Left lung (tissue), 10 donors: Measurements from ENCODE around the gene CCDC6. TPM values are rescaled to one million over a fixed set of nuclear protein-coding genes. Genes with fewer than 3 reads are reported as not detected.

Experiments
- ATAC-seq: fragments of 200-7000 bp; cut with Tn5 transposase; one replicate; pipeline ENCODE4 v1.9.1; 2020; ENCODE audit warnings: moderate library complexity
- DNase-seq, 4 donors: peaks; one replicate each; pipeline ENCODE4 v3.0.0-alpha.2; 2013 to 2020
- H3K27ac ChIP-seq, 2 donors: fragments of 200-600 bp; sonication (generic) in 1 of 2; one replicate each; pipeline versions ENCODE4 v1.5.0 to v1.8.0; 2020 to 2021
- H3K27me3 ChIP-seq, 2 donors: fragments of 200-600 bp; sonication (generic) in 1 of 2; one replicate each; pipeline versions ENCODE4 v1.5.0 to v1.8.0; 2020 to 2021
- H3K36me3 ChIP-seq, 2 donors: fragments of 200-600 bp; sonication (generic) in 1 of 2; one replicate each; pipeline versions ENCODE4 v1.5.0 to v1.8.0; 2020 to 2021
- H3K4me1 ChIP-seq, 2 donors: fragments of 200-600 bp; one replicate each; pipeline ENCODE4 v1.8.0; 2021
- H3K4me3 ChIP-seq, 2 donors: fragments of 200-600 bp; sonication (generic) in 1 of 2; one replicate each; pipeline versions ENCODE4 v1.5.0 to v1.8.0; 2020 to 2021; ENCODE audit warnings: mild to moderate bottlenecking in 1 of 2
- H3K9me3 ChIP-seq, 2 donors: fragments of 200-600 bp; sonication (generic) in 1 of 2; one replicate each; pipeline versions ENCODE4 v1.5.0 to v1.8.0; 2020 to 2021
- intact Hi-C, 2 donors: fragments of 100-400 bp; cut with DNase I; formaldehyde crosslinking; loops; one replicate each; pipeline versions ENCODE4 v1.11.2 to v1.14.2; 2022
- polyA plus RNA-seq, 6 donors: library from polyadenylated mRNA; unstranded; fragments of 120-200 nt; gene quantifications; one replicate each; pipeline ENCODE4 v1.2.1, GENCODE V29; 2013; ENCODE audit not compliant: insufficient read length in 6 of 6
- total RNA-seq, 2 donors: library from RNA; stranded (reverse); fragmentation: NEBNext Ultra II Directional; extraction: Animal tissue kit (Norgen Biotek cat#: 25700); gene quantifications; one replicate each; pipeline ENCODE4 v1.2.1, GENCODE V29; 2021
- TF ChIP-seq, protein P1 (sequence below), 2 donors: fragments of 200-600 bp; sonication (generic) in 1 of 2; IDR thresholded peaks; one replicate each; pipeline versions ENCODE4 v1.5.0 to v1.8.0; 2021; ENCODE audit warnings: antibody characterized with exemption in 2 of 2
- donor health status: DM: no; HTN: yes; CAD: no.
- donor health status: DM: no; HTN: no; CAD: no.

Gene CCDC6
- total and polyA plus RNA-seq, 8 donors = 32.1 to 76.6 (median 44.4) TPM

DNA sequence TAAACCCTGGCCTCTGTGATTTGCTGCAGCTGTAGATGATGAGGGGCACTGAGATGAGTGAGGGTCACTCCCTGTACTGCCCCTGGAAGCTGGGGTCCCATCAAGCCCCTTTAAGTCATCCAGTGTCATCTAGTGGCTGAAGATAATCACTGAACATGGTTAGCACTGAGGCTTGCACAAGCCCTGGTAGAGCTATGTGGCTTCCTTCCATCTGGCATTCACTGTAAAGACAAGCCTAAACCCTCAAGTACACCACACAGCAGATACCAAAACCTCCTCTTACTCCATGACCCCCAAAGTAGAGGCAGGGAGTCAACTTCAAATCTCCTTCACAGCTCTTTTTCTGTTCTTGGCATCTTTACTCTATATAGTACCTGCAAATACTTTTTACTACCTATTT is 80.4 kb downstream of the CCDC6 start:
- ATAC-seq = no peak
- Histone ChIP-seq H3K36me3 (peaks cover 0 to 11% of the 10 kb centered on the region in 2 donors), H3K27ac (no peak overlapping the region), H3K4me3 (no peak overlapping the region), H3K9me3 (no peaks in the 10 kb centered on the region), H3K27me3 (no peaks in the 10 kb centered on the region), H3K4me1 (no peaks in the 10 kb centered on the region)
- intact Hi-C loops = no loop called here
- TF ChIP-seq, protein P1, sequence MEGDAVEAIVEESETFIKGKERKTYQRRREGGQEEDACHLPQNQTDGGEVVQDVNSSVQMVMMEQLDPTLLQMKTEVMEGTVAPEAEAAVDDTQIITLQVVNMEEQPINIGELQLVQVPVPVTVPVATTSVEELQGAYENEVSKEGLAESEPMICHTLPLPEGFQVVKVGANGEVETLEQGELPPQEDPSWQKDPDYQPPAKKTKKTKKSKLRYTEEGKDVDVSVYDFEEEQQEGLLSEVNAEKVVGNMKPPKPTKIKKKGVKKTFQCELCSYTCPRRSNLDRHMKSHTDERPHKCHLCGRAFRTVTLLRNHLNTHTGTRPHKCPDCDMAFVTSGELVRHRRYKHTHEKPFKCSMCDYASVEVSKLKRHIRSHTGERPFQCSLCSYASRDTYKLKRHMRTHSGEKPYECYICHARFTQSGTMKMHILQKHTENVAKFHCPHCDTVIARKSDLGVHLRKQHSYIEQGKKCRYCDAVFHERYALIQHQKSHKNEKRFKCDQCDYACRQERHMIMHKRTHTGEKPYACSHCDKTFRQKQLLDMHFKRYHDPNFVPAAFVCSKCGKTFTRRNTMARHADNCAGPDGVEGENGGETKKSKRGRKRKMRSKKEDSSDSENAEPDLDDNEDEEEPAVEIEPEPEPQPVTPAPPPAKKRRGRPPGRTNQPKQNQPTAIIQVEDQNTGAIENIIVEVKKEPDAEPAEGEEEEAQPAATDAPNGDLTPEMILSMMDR (IDR thresholded peaks at IDR 0.05) = no peak
- no peak for DNase-seq

DNA sequence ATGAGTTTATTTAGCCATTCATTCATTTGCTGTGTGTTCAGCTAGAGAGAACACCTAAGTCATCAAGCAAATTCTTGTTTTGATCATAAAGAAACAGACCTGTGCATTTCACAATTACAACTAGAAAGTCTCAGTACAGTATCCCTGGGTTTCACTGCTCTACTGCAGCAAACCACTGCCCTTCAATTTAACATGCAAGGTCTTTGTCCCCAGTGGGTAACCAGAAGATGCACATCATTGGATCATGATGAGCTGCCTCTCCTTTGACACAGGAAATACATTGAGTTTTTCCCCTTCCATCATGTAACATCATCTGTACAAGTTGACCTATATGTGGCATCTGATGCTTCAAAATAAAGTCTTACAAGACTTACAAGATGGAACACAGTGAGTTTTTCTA is 82.6 kb downstream of the CCDC6 start:
- Histone ChIP-seq H3K4me1 (no peaks in the 10 kb centered on the region), H3K36me3 (peaks cover 0 to 6% of the 10 kb centered on the region in 2 donors), H3K27me3 (no peaks in the 10 kb centered on the region), H3K9me3 (no peaks in the 10 kb centered on the region), H3K4me3 (no peak overlapping the region), H3K27ac (no peak overlapping the region)
- ATAC-seq (no peak), DNase-seq (no peak)
- TF ChIP-seq, protein P1 (IDR thresholded peaks at IDR 0.05) = no peak
- intact Hi-C loops = no loop called here

- Histone ChIP-seq H3K9me3 (no peaks in the 10 kb centered on the region), H3K27me3 (no peaks in the 10 kb centered on the region), H3K4me3 (no peak overlapping the region), H3K27ac (no peak overlapping the region), H3K4me1 (no peaks in the 10 kb centered on the region), H3K36me3 (peaks cover 0 to 6% of the 10 kb centered on the region in 2 donors)
- no peak for DNase-seq
- TF ChIP-seq, protein P1 (IDR thresholded peaks at IDR 0.05) = no peak
- intact Hi-C loops = no loop called here
- ATAC-seq = no peak
Observed at GRCh38 chr10:59823111-59823510, 83.2 kb downstream of the CCDC6 start.

DNA sequence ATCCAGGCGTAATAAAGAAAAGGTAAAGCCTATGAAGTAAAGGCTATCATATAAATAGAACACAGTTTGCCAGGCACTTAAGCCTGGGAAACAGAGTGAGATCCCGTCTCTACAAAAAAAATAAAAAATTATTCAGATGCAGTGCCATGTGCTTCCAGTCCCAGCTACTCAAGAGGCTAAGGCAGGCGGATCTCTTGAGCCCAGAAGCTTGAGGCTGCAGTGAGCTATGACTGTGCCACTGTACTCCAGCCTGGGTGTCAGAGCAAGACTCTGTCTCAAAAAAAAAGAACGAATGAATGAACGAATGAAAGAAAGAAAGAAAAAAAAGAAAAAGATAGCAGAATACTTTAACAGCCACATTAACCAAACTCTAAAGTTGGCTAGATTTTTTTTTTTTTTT is 85.9 kb downstream of the CCDC6 start:
- intact Hi-C loops = no loop called here
- no peaks in the 10 kb centered on the region for H3K4me1 ChIP-seq

GRCh38 chr10:59819683-59820082 is 86.7 kb downstream of the CCDC6 start:
- Histone ChIP-seq H3K4me1 (no peaks in the 10 kb centered on the region), H3K27ac (no peak overlapping the region), H3K9me3 (no peaks in the 10 kb centered on the region), H3K36me3 (no peaks in the 10 kb centered on the region), H3K4me3 (no peak overlapping the region), H3K27me3 (no peaks in the 10 kb centered on the region)
- intact Hi-C loops = no loop called here
- ATAC-seq (no peak), DNase-seq (no peak)
- TF ChIP-seq, protein P1 (IDR thresholded peaks at IDR 0.05) = no peak

More for the DNA sequence above, 85.9 kb downstream of the CCDC6 start:
- DNase-seq (no peak), ATAC-seq (no peak)
- H3K4me3 ChIP-seq = no peak overlapping the region
- no peak overlapping the region for H3K27ac ChIP-seq
- no peaks in the 10 kb centered on the region for H3K27me3 ChIP-seq
- TF ChIP-seq, protein P1 (IDR thresholded peaks at IDR 0.05) = no peak
- H3K9me3 ChIP-seq = no peaks in the 10 kb centered on the region
- H3K36me3 ChIP-seq = no peaks in the 10 kb centered on the region
